Measurements from ENCODE around the gene TMEM158. TPM values are rescaled to one million over a fixed set of nuclear protein-coding genes. Genes with fewer than 3 reads are reported as not detected.

Gene TMEM158
- polyA plus RNA-seq, 1 donor (not counting 4 experiments of a cell fraction or from before 2014, with no cell fraction given) = 2.0 TPM

DNA sequence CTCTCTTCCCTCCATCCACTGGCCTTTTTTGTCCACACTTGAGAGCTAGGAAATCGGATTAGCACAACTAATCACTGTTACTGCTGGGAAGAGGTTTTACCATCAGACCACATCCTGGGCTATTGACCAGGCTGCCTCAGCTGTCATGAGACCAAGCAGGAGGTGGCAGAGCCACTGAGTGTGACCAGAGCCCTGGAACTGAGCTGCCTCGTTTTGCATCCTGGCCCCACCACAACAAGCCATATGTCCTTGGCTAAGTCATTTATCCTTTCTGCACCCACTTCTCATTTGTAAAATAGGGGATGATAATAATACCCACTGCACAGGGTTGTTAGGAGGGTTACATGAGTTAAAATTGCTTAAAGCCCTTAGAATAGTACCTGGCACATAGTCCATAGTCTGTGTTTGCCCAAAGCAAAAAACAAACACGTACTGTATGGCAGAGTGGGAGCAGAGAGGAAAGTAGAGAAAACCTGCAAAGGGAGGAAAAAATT, 34.1 kb downstream of the TMEM158 start:
- no peak for DNase-seq (ENCODE audit: low read depth, low spot score)
- Histone ChIP-seq H3K27ac (ENCODE audit: control insufficient read depth, insufficient read depth, low read length) (no peak overlapping the region), H3K4me2 (ENCODE audit: control insufficient read depth, extremely low read depth, insufficient read depth, low read depth, low read length) (no peak overlapping the region), H3K79me2 (ENCODE audit: control insufficient read depth, insufficient read depth, low read length) (no peaks in the 10 kb centered on the region), H3K4me3 (ENCODE audit: control insufficient read depth in 2 of 3, extremely low read depth in 1 of 3, insufficient read depth in 2 of 3, low read depth in 1 of 3, low read length in 3 of 3) (no peak overlapping the region), H3K9ac (ENCODE audit: control insufficient read depth, extremely low read depth, insufficient read depth, low read length) (no peak overlapping the region), H3K4me1 (ENCODE audit: control insufficient read depth, extremely low read depth, insufficient read depth, low read length) (peaks cover 7% of the 10 kb centered on the region), H4K20me1 (ENCODE audit: control insufficient read depth, extremely low read depth, insufficient read depth, low read length) (no peaks in the 10 kb centered on the region), H3K27me3 (ENCODE audit: control insufficient read depth, extremely low read depth, insufficient read depth, low read length) (no peaks in the 10 kb centered on the region), H3K36me3 (ENCODE audit: control insufficient read depth in 2 of 2, extremely low read depth in 1 of 2, insufficient read depth in 2 of 2, low read length in 2 of 2) (no peaks in the 10 kb centered on the region), H3K9me1 (ENCODE audit: control insufficient read depth, extremely low read depth, insufficient read depth, low read length) (no peaks in the 10 kb centered on the region), H3K9me3 (ENCODE audit: control insufficient read depth, low read depth, low read length) (no peaks in the 10 kb centered on the region), H2AFZ (ENCODE audit: control insufficient read depth, low read length) (no peak overlapping the region)
- dilution Hi-C loops (cut with MboI; ENCODE audit: extremely low pct_ligation_motif_present, low sequenced_read_pairs) = no loop called here
- TF ChIP-seq, protein P1, sequence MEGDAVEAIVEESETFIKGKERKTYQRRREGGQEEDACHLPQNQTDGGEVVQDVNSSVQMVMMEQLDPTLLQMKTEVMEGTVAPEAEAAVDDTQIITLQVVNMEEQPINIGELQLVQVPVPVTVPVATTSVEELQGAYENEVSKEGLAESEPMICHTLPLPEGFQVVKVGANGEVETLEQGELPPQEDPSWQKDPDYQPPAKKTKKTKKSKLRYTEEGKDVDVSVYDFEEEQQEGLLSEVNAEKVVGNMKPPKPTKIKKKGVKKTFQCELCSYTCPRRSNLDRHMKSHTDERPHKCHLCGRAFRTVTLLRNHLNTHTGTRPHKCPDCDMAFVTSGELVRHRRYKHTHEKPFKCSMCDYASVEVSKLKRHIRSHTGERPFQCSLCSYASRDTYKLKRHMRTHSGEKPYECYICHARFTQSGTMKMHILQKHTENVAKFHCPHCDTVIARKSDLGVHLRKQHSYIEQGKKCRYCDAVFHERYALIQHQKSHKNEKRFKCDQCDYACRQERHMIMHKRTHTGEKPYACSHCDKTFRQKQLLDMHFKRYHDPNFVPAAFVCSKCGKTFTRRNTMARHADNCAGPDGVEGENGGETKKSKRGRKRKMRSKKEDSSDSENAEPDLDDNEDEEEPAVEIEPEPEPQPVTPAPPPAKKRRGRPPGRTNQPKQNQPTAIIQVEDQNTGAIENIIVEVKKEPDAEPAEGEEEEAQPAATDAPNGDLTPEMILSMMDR (optimal IDR thresholded peaks at IDR 0.05 in 1 of 3, IDR thresholded peaks at IDR 0.05 in 1 of 3, conservative IDR thresholded peaks at IDR 0.05 in 1 of 3; ENCODE audit: extremely low read depth in 1 of 3, insufficient read depth in 2 of 3, low read length in 3 of 3) = no peak
- TF ChIP-seq EZH2 (IDR thresholded peaks at IDR 0.05; ENCODE audit: low read length) = no peak
- no peak for FAIRE-seq

DNA sequence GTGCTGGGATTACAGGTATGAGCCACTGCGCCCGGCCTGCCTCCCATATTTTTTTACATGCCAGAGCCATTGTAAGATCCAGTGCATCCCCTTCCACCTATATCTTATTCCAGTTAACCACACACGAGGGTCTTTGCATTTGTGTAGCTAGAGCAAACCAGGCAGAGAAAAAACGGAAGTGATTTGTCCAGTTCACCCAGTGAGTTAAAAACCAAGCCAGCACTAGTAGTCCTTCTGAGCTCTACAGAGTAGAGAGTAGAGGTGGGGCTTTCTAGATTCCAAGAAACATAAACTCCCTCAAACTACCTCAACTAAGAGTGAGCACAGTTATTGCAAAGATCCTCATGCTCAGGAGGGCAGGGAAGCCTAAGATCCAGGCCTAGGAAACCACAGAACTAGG, 34.7 kb downstream of the TMEM158 start:
- Histone ChIP-seq H3K27me3 (ENCODE audit: control insufficient read depth, extremely low read depth, insufficient read depth, low read length) (no peaks in the 10 kb centered on the region), H3K9me1 (ENCODE audit: control insufficient read depth, extremely low read depth, insufficient read depth, low read length) (no peaks in the 10 kb centered on the region), H3K9me3 (ENCODE audit: control insufficient read depth, low read depth, low read length) (no peaks in the 10 kb centered on the region), H2AFZ (ENCODE audit: control insufficient read depth, low read length) (no peak overlapping the region), H3K79me2 (ENCODE audit: control insufficient read depth, insufficient read depth, low read length) (no peaks in the 10 kb centered on the region), H3K27ac (ENCODE audit: control insufficient read depth, insufficient read depth, low read length) (no peak overlapping the region), H3K4me2 (ENCODE audit: control insufficient read depth, extremely low read depth, insufficient read depth, low read depth, low read length) (no peak overlapping the region), H3K9ac (ENCODE audit: control insufficient read depth, extremely low read depth, insufficient read depth, low read length) (no peak overlapping the region), H3K4me1 (ENCODE audit: control insufficient read depth, extremely low read depth, insufficient read depth, low read length) (peaks cover 7% of the 10 kb centered on the region), H4K20me1 (ENCODE audit: control insufficient read depth, extremely low read depth, insufficient read depth, low read length) (no peaks in the 10 kb centered on the region), H3K36me3 (ENCODE audit: control insufficient read depth in 2 of 2, extremely low read depth in 1 of 2, insufficient read depth in 2 of 2, low read length in 2 of 2) (no peaks in the 10 kb centered on the region), H3K4me3 (ENCODE audit: control insufficient read depth in 2 of 3, extremely low read depth in 1 of 3, insufficient read depth in 2 of 3, low read depth in 1 of 3, low read length in 3 of 3) (no peak overlapping the region)
- no peak for DNase-seq (ENCODE audit: low read depth, low spot score)
- TF ChIP-seq, protein P1 (optimal IDR thresholded peaks at IDR 0.05 in 1 of 3, IDR thresholded peaks at IDR 0.05 in 1 of 3, conservative IDR thresholded peaks at IDR 0.05 in 1 of 3; ENCODE audit: extremely low read depth in 1 of 3, insufficient read depth in 2 of 3, low read length in 3 of 3) = no peak
- no peak for TF ChIP-seq EZH2 (IDR thresholded peaks at IDR 0.05; ENCODE audit: low read length)
- dilution Hi-C loops (cut with MboI; ENCODE audit: extremely low pct_ligation_motif_present, low sequenced_read_pairs) = no loop called here
- FAIRE-seq = no peak
